Activated CD4-positive, alpha-beta T cell treated with anti-CD3 and anti-CD28 coated beads, Interleukin-2, amount 50 U/mL, for 48 hours (primary cell): ENCODE results near the gene TCERG1.

Experiments
- DNase-seq, 2 experiments: peaks; one replicate each; pipeline ENCODE4 v3.0.0-alpha.2; 2020

Gene TCERG1

DNA sequence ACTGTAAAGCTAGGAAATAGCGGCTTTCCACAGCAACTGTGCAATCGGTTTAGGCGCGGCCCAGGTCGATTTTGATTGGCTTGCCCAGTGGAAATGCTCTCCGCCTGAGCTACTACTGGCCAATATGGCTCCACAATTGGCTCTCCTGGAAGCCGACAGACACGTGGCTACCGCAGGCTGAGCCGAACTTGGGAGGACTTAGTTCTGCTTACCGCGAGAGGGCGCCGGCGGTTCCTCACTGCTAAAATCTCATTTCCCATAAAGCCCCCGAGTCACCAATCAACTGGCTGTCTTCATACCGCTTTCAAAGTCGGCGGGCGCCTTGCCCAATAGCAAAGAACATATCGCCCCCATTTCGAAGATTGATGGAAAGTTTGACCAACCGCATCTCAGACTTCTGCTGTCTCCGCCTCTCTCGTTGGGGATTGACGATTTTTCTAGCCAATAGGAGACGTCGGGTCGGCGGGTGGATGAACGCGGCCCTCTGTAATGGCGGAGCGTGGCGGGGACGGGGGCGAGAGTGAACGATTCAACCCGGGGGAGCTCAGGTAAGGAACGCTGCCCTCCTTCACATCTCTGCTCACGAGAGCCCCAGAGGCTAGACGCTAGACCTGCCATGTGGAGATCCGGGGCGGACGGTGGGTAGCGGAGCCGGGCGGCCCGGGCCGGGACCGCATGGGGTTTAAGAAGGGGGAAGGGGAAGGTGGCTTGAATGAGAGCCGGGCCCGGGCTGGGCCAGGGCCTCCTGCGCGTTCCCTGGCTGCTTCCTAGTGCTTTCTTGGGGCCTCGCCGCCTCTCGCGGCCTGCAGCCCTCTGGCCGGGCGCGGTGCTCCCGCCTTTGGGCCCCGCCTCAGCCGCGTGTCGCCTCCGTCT is at the start of gene TCERG1:
Gene TCERG1, plus strand, starts transcription at position 473 of the 873 bp plus-strand sequence. Its CDS starts 17 bp downstream, at position 490.
- DNase-seq, result peak; percentile 97 to 98

DNA sequence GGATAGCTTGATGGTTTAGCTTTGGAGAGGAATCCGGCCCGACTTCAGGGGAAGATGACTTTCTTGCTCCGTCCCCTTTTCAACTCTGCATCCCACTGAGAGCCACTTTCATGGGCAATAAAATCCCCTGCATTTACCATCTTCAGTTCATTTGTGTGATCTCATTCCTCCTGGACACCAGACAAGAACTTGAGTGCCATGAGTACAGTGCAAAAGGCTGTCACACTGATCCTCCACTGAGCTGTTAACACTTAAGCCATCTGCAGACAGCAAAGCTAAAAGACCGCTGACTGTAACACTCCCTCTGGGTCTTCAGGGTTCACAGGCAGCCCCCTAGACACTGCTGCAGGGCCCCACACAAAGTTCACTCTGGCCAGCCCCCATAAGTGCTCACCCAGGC is 48.3 kb upstream of the TCERG1 start:
- no peak for DNase-seq

DNA sequence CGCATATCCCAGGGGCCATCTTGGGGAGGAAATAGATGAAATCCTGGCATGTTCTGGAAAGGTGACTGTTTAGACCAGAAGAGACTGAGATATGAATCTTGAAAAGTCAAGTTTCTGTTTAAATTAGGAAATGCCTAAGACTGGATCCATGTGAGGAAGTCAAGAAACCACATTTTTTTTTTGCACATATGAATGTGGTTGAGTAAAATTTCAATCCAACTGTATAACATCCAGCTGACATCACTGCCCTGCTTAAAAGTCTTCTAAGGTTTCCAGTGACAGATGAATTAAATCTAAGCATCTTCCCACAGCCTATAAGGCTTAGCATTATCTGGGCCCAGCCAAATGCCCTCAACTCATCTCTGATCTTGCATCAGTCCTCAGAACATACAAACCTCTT is 47.7 kb upstream of the TCERG1 start:
- no peak for DNase-seq

DNA sequence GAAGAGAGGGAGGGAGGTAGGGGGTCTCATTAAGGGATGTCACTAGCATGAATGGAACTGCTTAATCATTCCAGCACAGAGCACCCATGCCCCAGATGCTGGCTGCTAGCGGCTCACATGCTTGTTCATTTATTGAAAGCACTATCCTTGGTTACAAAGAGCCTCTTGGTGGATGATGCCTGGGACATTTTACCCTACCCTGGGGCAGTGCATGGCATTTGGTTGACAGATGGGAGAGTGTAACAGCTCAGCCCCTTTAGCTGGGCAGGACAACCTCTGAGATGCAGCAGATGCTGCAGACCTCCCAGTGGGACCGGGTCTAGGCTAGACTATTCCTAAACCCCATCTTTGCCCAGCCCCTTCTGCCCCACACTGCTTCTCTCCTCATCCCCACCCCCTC is 46.9 kb upstream of the TCERG1 start:
- DNase-seq, result no peak

DNA sequence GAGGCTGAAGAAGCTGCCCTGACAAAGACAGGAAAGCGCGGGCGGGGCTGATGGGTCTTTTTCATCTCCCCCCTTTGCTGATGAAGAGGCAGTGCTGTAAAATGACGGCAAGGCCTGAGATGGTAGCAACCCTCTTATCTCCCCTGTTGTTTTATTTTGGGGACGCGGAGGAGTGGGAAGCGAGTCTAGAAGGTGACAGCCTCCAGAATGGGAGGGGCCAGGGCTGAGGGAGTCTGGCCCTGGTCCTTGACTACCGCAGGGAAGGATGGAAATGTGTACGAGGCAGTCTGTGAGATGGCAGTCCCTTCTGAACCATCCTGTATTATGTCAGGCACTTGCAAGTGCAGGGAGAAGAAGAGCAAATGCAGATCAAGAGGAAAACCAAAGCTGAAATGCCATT is 46.1 kb upstream of the TCERG1 start:
- DNase-seq, result no peak

DNA sequence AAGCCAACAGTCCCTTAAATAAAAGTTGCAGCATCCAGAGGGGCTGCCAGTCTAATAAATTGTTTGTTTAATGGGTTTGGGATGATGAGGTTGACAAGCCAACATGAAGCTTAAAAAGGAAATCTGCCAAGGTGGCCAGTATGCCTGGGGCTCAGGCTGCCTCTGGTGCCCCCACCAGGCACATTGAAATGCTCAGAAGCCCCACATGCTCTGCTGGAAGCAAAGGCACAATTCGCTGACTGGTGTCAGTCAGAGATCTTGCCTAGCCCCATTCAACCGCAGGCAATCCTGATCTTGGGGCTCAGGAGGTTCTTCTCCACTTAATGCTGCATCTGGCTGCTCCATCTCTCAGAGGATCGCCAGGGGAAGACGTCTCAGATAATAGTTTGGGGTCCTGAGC is 44.2 kb upstream of the TCERG1 start:
- DNase-seq, result no peak

DNA sequence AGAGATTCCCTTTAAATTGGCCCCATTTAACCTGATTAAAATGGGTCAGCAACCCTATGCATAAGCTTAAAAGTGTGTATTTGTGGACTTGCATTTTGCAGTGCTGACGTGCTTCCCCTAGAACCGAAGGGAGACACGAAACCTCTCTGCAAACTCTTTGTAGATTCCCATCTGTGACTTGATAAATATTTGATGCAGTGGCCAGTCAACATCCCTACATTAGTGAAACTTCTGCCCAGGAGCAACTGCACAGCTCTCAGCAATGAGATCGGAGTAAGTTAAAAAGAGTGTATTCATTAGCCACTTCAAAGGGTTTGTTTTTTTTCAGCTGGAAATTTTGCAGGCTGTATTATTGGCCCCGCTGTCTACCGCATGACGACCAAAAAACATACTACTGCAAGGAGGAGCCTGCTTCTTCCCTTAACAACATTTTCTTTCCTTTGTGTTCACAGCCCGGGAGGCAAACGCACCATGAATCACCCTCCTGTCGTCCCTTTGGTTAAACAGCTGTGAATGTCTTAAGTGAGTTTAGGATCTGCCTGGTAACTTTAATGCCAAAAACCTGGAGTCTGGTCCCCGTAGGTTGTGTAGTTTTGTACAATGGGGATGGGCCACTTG is 38.0 kb upstream of the TCERG1 start:
- no peak for DNase-seq

DNA sequence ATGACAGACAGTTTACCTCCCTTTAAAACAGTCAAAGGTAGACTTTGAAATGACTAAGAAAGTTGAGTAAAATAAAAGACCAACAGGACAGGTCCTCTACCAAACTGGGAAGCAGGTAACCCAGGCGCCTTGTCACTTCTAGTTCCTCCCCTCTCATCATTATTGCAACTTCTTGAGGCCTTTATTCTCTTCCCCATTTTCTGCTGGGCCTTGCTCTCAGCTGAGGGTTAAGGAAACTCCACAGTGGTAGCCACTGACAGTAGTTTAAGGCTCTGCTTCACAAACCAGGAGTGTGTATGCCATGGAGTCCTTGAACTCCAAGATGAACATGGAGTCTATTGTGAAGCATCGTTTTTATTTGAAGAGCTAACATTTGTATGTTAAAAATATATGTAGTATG is 36.9 kb upstream of the TCERG1 start:
- DNase-seq, result no peak

DNA sequence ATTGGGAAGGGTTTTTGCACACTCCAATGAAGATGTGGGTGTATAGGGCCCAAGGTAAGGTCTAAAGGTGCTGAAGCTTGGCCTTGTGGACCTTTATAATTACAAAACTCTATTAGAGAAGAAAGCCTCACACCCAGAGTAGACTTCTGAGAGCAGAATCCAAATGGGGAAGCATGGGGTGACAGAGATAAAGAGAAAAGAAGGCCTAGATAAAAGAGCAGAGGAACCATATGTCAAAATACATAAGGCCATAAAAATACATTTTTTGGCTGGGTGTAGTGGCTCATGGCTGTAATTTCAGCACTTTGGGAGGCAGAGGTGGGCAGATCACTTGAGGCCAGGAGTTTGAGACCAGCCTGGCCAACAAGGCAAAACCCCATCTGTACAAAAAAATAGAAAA is 27.4 kb upstream of the TCERG1 start:
- no peak for DNase-seq

DNA sequence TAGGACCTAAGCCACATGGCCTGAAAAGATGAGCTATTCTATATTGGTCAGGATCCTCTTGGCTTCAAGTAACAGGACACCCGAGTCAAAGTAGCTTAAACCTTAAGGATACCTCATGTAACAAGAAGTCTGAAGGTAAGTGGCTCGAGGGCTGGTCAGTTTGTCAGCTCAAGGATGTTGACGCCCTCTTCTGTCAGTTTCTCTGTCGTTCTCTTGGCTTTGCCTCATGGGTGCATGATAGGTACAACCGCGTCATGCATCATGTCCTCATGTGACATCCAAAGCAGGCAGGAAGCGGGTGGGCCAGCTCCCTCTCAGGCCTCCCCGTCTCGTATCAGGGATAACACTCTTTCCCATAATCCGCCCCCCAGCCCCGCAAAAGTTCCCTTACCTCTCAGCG is 22.1 kb upstream of the TCERG1 start:
- no peak for DNase-seq

DNA sequence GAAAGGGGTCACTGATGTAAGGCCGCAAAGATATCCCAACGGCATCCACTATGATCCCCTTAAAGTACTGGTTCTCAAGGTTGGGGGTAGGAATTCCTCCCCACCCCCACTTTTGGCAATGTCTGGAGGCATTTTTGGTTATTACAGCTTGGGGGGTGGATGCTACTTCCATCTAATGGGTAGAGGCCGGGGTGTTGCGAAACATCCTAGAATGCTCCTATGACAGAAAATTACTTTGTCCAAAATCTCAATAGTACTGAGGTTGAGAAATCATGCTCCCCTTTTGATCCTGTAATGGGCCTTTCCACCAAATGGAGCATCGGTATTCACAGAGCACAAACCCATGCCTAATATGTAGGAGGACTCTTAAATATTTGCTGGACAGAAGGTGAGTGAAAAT is 20.8 kb upstream of the TCERG1 start:
- no peak for DNase-seq

DNA sequence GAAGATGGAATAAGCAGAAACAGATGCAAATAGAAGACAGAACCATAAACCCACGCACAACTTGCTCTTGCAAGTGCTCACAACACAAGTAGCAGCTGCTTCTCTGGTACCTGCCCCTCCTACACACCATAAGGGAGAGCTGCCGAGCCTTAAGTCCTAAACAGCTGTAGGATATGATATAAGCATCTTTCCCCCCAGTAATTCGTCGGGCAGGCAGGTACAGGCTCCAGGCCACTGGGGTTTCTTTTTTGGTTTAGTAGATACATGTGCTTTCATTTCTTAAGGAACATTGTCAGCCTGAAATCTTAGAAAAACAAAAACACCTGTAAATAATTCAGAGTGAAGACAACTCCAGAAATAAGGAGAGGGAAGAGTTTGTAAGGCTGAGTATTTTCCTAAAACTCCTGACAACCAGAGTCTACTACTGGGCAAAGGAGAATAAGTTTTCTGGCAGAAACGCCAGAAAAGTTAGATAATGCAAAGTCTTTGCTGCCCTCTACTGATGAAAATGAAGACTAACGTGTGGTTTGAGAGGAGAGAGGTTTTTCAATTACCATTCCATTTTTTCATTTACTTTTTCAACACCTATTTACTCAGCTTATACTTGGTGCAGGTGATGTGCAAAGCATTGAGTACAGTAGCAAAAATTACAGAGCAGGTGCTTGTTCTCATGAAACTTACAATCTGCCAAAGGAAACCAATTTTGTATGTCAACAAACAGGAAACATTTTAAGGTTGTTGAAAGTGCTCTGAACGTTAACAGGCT is 20.1 kb upstream of the TCERG1 start:
- no peak for DNase-seq

DNA sequence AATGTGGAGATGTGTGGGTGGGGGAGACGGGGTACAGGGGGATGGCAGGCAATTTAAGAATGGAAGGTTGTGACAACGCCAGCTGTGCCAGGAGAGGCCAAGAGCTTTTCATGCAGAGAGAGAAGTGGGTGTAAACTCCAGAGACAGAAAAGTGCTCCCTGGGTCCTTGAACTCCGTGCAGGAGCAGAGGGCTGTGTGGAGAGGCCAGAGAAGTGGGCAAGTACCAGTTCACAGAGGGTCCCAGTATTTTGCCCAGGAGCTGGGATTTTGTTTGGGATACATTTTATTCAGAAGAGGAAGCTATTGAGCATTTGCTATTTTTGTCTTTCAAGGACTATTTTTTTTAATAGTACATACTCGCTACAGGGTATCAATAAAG is 19.5 kb upstream of the TCERG1 start:
- no peak for DNase-seq

DNA sequence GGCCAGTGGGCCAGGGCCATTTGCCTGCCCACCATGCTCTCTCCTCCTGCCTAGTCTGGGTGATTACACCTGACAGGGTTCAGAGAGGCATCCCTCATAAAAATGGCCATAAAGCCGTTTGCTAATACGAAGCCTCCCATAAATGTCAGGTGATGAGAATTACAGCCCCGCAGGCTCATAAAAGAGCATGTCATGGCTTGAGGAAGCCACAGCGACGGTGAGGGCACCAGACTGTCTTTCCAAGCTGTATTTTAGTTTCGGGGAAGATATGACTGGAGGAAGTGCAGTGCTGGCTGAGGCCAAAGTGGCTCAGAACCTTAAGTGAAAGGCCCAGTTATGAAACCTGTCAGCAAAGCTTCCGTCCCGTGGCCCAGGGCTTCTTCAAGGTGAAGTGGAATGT is 18.5 kb upstream of the TCERG1 start:
- DNase-seq, result no peak

DNA sequence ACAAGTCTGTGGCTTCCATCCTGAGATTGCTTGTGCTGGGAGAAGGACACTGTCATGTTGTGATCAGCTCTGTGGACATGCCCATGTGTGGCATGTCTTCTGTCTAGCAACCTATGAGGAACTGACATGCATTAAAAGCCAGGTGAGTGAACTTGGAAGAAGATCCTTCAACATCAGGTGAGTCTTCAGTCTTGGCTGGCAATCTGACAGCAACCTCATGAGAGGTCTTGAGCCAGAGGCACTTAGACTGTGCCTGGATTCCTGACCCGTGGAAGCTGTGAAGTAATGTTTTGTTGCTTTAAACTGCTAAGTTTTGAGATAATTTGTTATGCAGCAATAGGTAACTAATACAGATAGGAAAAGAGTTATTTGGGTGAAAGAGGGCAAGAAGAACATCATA is 6.8 kb upstream of the TCERG1 start:
- DNase-seq, result no peak

DNA sequence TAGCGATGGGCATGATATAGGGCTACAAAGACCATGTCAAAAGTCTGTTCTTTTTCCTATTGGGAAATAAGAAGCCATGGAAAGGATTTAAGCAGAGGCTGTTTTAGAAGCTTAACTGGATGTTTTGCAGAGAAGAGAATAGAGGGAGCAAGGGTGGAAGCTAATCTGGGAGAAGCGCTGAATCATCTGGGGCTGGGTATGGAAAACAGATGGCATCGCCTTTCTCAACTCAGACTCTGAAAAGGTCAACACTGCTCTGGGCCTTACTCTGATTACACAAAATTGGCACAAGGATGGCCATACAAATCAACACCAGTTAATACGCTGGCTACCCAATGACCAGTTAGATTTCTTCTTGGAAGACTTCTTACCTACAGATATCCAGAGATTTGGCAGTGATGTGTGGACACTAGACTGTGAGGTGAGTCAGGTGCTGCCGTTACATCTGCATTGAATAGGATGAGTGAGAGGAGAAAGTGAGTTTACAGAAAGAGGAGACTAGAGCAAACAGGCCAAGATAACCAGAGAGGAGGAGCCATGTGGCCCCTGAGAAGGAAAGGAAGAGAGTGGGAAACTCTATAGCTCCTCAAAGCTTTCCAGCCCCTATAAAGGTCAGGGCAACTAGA is 6.2 kb upstream of the TCERG1 start:
- DNase-seq, result no peak

DNA sequence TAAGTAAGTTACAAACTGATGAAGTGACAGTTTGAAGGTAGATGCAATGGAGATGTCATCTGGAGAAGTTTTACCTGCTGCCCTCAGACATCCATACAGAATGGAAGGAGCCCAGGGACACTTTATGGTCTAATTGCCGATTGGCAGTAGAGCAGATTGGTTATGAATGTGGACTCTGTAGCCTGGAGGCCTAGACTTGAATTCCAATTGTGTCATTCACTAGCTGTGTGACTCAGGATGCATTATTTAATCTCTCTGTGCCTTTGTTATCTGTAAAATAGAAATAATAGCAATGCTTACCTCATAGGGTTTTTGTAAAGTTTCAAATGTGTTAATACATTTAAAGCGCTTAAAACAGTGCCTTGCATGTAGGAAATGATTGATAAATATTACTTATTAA is 5.2 kb upstream of the TCERG1 start:
- DNase-seq, result no peak

DNA sequence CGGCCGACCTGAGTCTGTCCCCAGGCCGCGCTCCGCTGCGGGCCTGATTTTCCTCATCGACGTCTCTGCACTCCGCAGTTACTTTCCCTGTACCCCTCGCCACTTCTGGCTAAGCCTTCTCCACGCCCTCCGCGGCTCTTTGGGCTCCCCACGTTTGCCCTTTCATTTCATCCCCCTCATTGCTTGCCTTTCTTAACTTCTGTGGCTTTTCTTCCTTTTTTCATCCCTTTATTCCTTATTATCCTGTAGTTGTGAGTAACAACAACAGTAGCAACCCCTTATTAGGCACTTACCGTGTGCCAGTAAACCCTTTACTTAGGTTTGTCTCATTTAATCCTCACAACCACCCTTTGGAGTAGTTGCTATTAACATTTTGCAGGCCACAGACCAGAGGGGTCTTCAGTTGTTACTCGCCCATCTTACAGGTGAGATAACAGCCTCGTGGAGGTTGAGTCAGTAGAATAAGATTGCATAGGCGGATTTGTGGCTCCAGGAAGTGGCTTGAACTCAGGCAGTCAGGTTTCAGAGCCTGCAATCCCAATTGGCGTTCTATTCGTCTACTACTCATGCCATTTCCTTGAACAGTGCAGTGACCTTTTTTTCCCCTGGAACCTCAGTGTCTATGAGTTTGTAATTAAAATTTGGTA is 724 bp downstream of the TCERG1 start:
- peak; percentile 32 to 46 for DNase-seq

DNA sequence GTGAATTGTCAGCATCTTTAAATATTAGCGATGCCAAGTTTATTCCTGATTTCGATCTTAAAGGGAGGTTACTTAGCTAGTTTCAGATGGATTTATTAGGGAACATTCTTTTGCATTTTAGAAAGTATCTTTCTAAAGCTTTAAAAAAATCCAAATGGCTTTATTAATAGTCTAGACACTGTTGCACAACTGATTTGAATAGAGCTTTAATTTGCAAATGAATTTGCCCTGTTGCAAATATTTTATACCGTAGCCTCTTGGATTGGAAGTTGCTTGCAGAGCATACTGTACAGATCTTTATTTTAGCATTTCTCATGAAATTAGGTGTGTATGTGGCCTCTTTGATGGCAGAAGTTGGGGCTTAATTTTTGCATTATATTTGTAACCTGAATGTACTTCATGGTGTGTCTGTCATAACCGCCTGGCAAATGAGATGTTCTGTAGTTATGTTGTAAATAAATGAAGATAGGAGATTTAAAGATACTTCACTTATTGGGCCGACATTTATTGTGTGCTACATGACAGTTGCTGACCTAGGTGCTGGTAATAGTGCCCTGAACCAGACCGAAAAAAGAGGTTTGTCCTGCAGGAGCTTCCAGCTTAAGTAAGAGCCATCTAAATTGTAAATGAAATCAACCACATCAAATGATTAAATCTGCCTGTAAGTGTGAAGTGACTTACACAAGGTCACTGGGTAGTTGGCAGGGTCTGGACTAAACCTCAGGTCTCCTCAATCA is 1.8 kb downstream of the TCERG1 start:
- DNase-seq, result no peak

DNA sequence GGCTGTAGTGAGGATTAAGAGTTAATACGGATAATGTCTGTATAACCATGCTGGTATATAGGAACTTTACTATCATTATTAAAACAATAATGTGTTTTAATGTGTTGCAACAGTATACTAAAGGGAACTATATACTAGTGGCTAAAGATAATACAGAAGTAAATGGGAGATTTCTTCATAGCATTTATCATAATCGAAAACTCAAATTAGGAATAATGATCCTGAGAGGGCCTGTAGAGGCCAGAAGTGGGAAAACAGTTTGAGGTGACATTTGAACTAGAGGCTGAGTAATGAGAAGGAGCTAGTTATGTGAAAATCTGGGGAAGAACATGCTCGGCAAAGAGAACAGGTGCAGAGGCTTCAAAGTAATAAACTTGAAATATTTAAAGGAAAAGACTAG is 2.9 kb downstream of the TCERG1 start:
- no peak for DNase-seq

DNA sequence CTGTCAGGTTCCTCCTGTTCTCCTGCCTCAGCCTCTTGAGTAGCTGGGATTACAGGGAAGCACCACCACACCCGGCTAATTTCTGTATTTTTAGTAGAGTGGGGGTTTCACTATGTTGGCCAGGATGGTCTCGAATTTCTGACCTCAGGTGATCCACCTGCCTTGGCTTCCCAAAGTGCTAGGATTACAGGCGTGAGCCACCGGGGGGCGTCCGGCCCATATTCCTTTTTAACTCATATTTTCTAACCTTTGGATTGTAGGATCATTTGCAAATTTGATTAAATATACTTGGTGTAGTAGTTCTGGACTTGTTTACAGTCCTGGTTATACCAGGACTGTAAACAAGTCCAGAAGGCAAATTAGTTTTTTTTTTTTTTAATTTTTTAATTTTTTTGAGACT is 4.3 kb downstream of the TCERG1 start:
- no peak for DNase-seq

DNA sequence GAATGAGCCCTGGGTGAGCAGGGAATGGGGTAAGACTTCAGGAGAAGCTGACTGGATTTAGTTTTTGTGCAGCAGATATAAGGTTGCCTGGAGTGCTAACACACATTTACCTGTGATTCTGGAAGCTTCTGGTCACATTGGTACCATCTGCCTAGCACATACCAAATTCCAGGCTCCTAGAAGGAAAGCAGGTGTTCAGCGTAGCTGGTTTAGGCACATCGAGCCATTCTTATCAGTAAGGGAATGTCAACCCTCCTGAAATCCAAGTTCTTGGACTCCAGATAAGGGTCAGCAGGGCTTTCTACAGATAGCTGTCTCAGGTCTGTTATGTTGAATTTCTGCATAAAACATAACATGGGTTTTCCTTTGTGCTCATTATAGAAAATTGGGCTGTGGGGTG is 10.3 kb downstream of the TCERG1 start:
- no peak for DNase-seq
